Osteoblast (primary cell): Measurements from ENCODE around the gene TBC1D2B. TPM values are rescaled to one million over a fixed set of nuclear protein-coding genes. Genes with fewer than 3 reads are reported as not detected.

Experiments used
- DNase-seq: peaks from one replicate; pipeline ENCODE4 v3.0.0; 2011; ENCODE audit warnings: low spot score, mixed read lengths; ENCODE audit not compliant: insufficient read length; ENCODE audit errors: missing footprints
- H2AFZ ChIP-seq: 2 replicates; pipeline ENCODE4 v1.6.0; 2011; ENCODE audit warnings: mild to moderate bottlenecking, low read length
- H3K27ac ChIP-seq: 2 replicates; pipeline ENCODE4 v1.5.1; 2011; ENCODE audit warnings: mild to moderate bottlenecking, low read depth, low read length, moderate library complexity
- H3K27me3 ChIP-seq: 2 replicates; pipeline ENCODE4 v1.6.0; 2012; ENCODE audit warnings: mild to moderate bottlenecking, control low read depth, inconsistent platforms, low read length, moderate library complexity; ENCODE audit not compliant: insufficient read depth
- H3K36me3 ChIP-seq: 2 replicates; pipeline ENCODE4 v1.5.1; 2011; ENCODE audit warnings: mild to moderate bottlenecking, low read length, control low read depth, moderate library complexity; ENCODE audit not compliant: insufficient read depth
- H3K4me1 ChIP-seq: 2 replicates; pipeline ENCODE4 v1.5.1; 2011; ENCODE audit warnings: mild to moderate bottlenecking, low read length, control low read depth, moderate library complexity; ENCODE audit not compliant: insufficient read depth
- H3K4me2 ChIP-seq: 2 replicates; pipeline ENCODE4 v1.6.0; 2011; ENCODE audit warnings: mild to moderate bottlenecking, low read length; ENCODE audit not compliant: insufficient read depth
- H3K4me3 ChIP-seq: fragments of 200-600 bp; sonication (generic); 3 replicates; pipeline ENCODE4 v1.5.1; 2012; ENCODE audit warnings: mild to moderate bottlenecking, low read length, inconsistent platforms; ENCODE audit not compliant: insufficient read depth
- H3K79me2 ChIP-seq: 2 replicates; pipeline ENCODE4 v1.6.0; 2012; ENCODE audit warnings: mild to moderate bottlenecking, low read length, control low read depth, inconsistent platforms; ENCODE audit not compliant: insufficient read depth
- H3K9me3 ChIP-seq: 2 replicates; pipeline ENCODE4 v1.5.1; 2011; ENCODE audit warnings: low read depth, low read length, control low read depth
- H4K20me1 ChIP-seq: 2 replicates; pipeline ENCODE4 v1.6.0; 2012; ENCODE audit warnings: mild to moderate bottlenecking, low read length, control low read depth; ENCODE audit not compliant: insufficient read depth
- total RNA-seq: library from RNA; depleted of rRNA; stranded (reverse); fragments of >200 nt; gene quantifications from 2 replicates; pipeline ENCODE4 v1.2.3, GENCODE V29; 2012
- TF ChIP-seq, protein P1 (sequence below): IDR thresholded peaks from 2 replicates; pipeline ENCODE4 v1.5.1; 2011; ENCODE audit warnings: mild to moderate bottlenecking, low read depth, low read length, moderate library complexity; ENCODE audit errors: extremely low read depth

Gene TBC1D2B
- total RNA-seq, 1 donor: 58.3 TPM

GRCh38 chr15:78002996-78003395, 74.5 kb downstream of the TBC1D2B start:
- no peak overlapping the region for H3K4me3 ChIP-seq
- no peaks in the 10 kb centered on the region for H3K27me3 ChIP-seq
- no peak overlapping the region for H3K4me2 ChIP-seq
- no peak for DNase-seq
- peaks cover 20% of the 10 kb centered on the region for H3K4me1 ChIP-seq
- no peak overlapping the region for H2AFZ ChIP-seq
- no peaks in the 10 kb centered on the region for H3K9me3 ChIP-seq
- H3K79me2 ChIP-seq: peaks cover 4% of the 10 kb centered on the region
- H3K36me3 ChIP-seq: peaks cover 56% of the 10 kb centered on the region
- peaks cover 40% of the 10 kb centered on the region for H4K20me1 ChIP-seq
- TF ChIP-seq, protein P1, sequence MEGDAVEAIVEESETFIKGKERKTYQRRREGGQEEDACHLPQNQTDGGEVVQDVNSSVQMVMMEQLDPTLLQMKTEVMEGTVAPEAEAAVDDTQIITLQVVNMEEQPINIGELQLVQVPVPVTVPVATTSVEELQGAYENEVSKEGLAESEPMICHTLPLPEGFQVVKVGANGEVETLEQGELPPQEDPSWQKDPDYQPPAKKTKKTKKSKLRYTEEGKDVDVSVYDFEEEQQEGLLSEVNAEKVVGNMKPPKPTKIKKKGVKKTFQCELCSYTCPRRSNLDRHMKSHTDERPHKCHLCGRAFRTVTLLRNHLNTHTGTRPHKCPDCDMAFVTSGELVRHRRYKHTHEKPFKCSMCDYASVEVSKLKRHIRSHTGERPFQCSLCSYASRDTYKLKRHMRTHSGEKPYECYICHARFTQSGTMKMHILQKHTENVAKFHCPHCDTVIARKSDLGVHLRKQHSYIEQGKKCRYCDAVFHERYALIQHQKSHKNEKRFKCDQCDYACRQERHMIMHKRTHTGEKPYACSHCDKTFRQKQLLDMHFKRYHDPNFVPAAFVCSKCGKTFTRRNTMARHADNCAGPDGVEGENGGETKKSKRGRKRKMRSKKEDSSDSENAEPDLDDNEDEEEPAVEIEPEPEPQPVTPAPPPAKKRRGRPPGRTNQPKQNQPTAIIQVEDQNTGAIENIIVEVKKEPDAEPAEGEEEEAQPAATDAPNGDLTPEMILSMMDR: no peak
- H3K27ac ChIP-seq: no peak overlapping the region

DNA sequence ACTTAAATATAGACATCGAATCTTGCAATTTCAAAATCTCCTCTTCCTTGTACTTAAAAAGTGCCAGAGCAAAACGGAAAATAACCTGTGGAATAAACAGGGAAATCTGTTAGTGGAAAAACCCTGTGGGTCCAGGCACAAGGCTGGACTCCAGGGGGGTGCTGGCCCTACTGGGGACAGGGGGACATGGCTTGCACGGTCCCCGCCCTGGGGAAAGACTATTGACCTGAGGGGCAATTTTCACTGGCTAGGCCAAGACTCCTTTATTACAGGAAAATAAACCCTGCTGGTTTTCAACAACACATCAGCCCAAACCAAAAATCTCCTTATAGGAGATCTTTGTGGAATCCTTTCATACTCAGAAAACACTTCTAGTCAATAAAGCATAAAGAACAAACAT, 75.9 kb downstream of the TBC1D2B start:
- H2AFZ ChIP-seq: no peak overlapping the region
- H3K4me3 ChIP-seq: no peak overlapping the region
- peaks cover 2% of the 10 kb centered on the region for H3K79me2 ChIP-seq
- no peaks in the 10 kb centered on the region for H3K27me3 ChIP-seq
- no peak overlapping the region for H3K27ac ChIP-seq
- H3K4me1 ChIP-seq: peaks cover 12% of the 10 kb centered on the region
- H3K9me3 ChIP-seq: no peaks in the 10 kb centered on the region
- TF ChIP-seq, protein P1: no peak
- H3K36me3 ChIP-seq: peaks cover 53% of the 10 kb centered on the region
- no peak for DNase-seq
- H4K20me1 ChIP-seq: peaks cover 28% of the 10 kb centered on the region
- no peak overlapping the region for H3K4me2 ChIP-seq

- Histone ChIP-seq H2AFZ (no peak overlapping the region), H3K79me2 (peaks cover 2% of the 10 kb centered on the region), H3K36me3 (peaks cover 47% of the 10 kb centered on the region)
Measured at GRCh38 chr15:78000927-78001249, 76.6 kb downstream of the TBC1D2B start.

GRCh38 chr15:78000091-78000926, 77.2 kb downstream of the TBC1D2B start:
- TF ChIP-seq, protein P1: peak; percentile 44
- H3K27ac ChIP-seq: no peak overlapping the region
- no peaks in the 10 kb centered on the region for H3K27me3 ChIP-seq
- no peaks in the 10 kb centered on the region for H3K9me3 ChIP-seq
- H3K4me3 ChIP-seq: no peak overlapping the region
- H4K20me1 ChIP-seq: peaks cover 17% of the 10 kb centered on the region
- H3K4me2 ChIP-seq: no peak overlapping the region
- peaks cover 46% of the 10 kb centered on the region for H3K36me3 ChIP-seq
- DNase-seq: no peak
- peaks cover 10% of the 10 kb centered on the region for H3K4me1 ChIP-seq
- no peak overlapping the region for H2AFZ ChIP-seq
- H3K79me2 ChIP-seq: peaks cover 2% of the 10 kb centered on the region

More at GRCh38 chr15:78000927-78001249, 76.6 kb downstream of the TBC1D2B start:
- peaks cover 22% of the 10 kb centered on the region for H4K20me1 ChIP-seq
- peaks cover 12% of the 10 kb centered on the region for H3K4me1 ChIP-seq
- H3K9me3 ChIP-seq: no peaks in the 10 kb centered on the region
- TF ChIP-seq, protein P1: no peak
- no peak overlapping the region for H3K4me3 ChIP-seq
- DNase-seq: no peak
- no peak overlapping the region for H3K27ac ChIP-seq
- H3K27me3 ChIP-seq: no peaks in the 10 kb centered on the region
- H3K4me2 ChIP-seq: no peak overlapping the region
